PC-3 (cell line): Measurements from ENCODE around the gene RUFY3.

Experiments
- CTCF ChIP-seq: fragments of 300-600 bp; sonication (generic); conservative IDR thresholded peaks from 2 replicates; pipeline ENCODE4 v1.5.1; 2017; ENCODE audit warnings: antibody characterized with exemption, low read depth, mild to moderate bottlenecking, low read length
- EZH2 ChIP-seq: fragments of 300-600 bp; sonication (generic); IDR thresholded peaks from one replicate; pipeline ENCODE4 v1.6.1; 2017; ENCODE audit warnings: antibody characterized with exemption, mild to moderate bottlenecking, low read length; ENCODE audit not compliant: unreplicated experiment
- EZH2phosphoT487 ChIP-seq: fragments of 300-600 bp; sonication (generic); IDR thresholded peaks from 2 replicates; pipeline ENCODE4 v1.6.1; 2018; ENCODE audit warnings: mild to moderate bottlenecking, antibody characterized with exemption, low read length, borderline replicate concordance

DNA sequence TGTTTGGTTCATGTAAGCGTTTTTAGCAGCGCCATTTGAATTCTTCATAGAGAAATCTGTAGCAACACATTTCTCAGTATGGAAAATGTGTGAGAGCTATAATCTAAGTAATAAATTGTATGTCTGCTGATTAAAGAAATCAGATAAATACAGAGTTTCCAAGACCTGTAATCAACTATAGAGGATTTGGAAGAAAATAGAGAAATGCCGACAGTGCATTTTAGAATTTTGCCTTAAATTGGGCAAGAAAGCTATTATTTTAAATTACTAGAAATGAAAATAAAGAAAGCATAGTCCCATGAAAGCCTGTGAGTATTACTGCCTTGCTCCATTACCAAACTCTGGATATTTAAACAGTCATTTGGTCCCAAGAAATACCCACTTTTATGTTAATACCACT lies 2.7 kb downstream of the RUFY3 start:
- TF ChIP-seq CTCF (no peak), EZH2phosphoT487 (no peak), EZH2 (no peak)
